Endodermal cell (in vitro differentiated cells): ENCODE results near the gene SLC25A6. TPM values are rescaled to one million over a fixed set of nuclear protein-coding genes. Genes with fewer than 3 reads are reported as not detected.
"Not testable (repeated sequence)": the region's sequence is repeated elsewhere in the genome, so short reads cannot be mapped to it uniquely, and the experiment has no call there.

Experiments
- DNase-seq: peaks from one replicate; pipeline ENCODE4 v3.0.0-alpha.2; 2017
- H3K27ac ChIP-seq: 2 replicates; pipeline ENCODE4 v1.5.1; 2013; ENCODE audit warnings: mild to moderate bottlenecking, low read depth, low read length, moderate library complexity
- H3K27me3 ChIP-seq: 2 replicates; pipeline ENCODE4 v1.6.1; 2013; ENCODE audit warnings: mild to moderate bottlenecking, low read length, moderate library complexity; ENCODE audit not compliant: insufficient read depth, control insufficient read depth, poor library complexity, severe bottlenecking
- H3K36me3 ChIP-seq: 2 replicates; pipeline ENCODE4 v1.7.0; 2013; ENCODE audit warnings: mild to moderate bottlenecking, low read length, moderate library complexity; ENCODE audit not compliant: control insufficient read depth, insufficient read depth
- H3K4me1 ChIP-seq: one replicate; pipeline ENCODE4 v1.7.0; 2013; ENCODE audit warnings: low read length; ENCODE audit not compliant: control insufficient read depth, insufficient read depth
- H3K4me3 ChIP-seq: 2 replicates; pipeline ENCODE4 v1.5.1; 2013; ENCODE audit warnings: mild to moderate bottlenecking, low read length, moderate library complexity
- H3K9ac ChIP-seq: 2 replicates; pipeline ENCODE4 v1.6.1; 2013; ENCODE audit warnings: mild to moderate bottlenecking, low read length, moderate library complexity; ENCODE audit not compliant: poor library complexity, severe bottlenecking; ENCODE audit errors: extremely low read depth
- H3K9me3 ChIP-seq: 2 replicates; pipeline ENCODE4 v1.6.1; 2013; ENCODE audit warnings: mild to moderate bottlenecking, low read length, moderate library complexity; ENCODE audit not compliant: control insufficient read depth
- H3K27ac Mint-ChIP-seq: 2 replicates; pipeline ENCODE4 v1.8.0; 2020; ENCODE audit warnings: mixed read lengths
- H3K27me3 Mint-ChIP-seq: 2 replicates; pipeline ENCODE4 v1.8.0; 2021; ENCODE audit warnings: mild to moderate bottlenecking, mixed read lengths; ENCODE audit not compliant: insufficient read depth
- H3K36me3 Mint-ChIP-seq: 2 replicates; pipeline ENCODE4 v1.8.0; 2020; ENCODE audit warnings: low read depth, mixed read lengths
- H3K4me1 Mint-ChIP-seq: 2 replicates; pipeline ENCODE4 v1.8.0; 2020; ENCODE audit warnings: mixed read lengths
- H3K4me3 Mint-ChIP-seq: 2 replicates; pipeline ENCODE4 v1.8.0; 2020; ENCODE audit warnings: mild to moderate bottlenecking, moderate library complexity, mixed read lengths
- H3K9me3 Mint-ChIP-seq: 2 replicates; pipeline ENCODE4 v1.8.0; 2020; ENCODE audit warnings: mild to moderate bottlenecking, mixed read lengths
- WGBS, 2 experiments: methylation state at CpG; one replicate each; pipeline versions ENCODE4 v1.1.5 to v1.1.7; 2013; ENCODE audit warnings: missing lambda C conversion rate in 2 of 2, mixed read lengths in 1 of 2; ENCODE audit not compliant: insufficient coverage in 1 of 2, insufficient read length in 1 of 2; 5-methylcytosine and 5-hydroxymethylcytosine counted together
- total RNA-seq, 2 donors: library from RNA; stranded (reverse); fragmentation: NEBNext Ultra II Directional in 1 of 2; extraction: Animal tissue kit (Norgen Biotek cat#: 25700) in 1 of 2; gene quantifications; 2 replicates in 1 of 2; 3 replicates in 1 of 2; pipeline ENCODE4 v1.2.1, GENCODE V29; 2021
- TF ChIP-seq, protein P1 (sequence below): fragments of 200-600 bp; sonication (generic); conservative IDR thresholded peaks from 2 replicates; pipeline ENCODE4 v1.5.0; 2021; ENCODE audit warnings: antibody characterized with exemption, mild to moderate bottlenecking

The SLC25A6 gene
- total RNA-seq, 2 donors from 2014 or later = 424 to 429 TPM

- Histone ChIP-seq H3K4me1 (no peaks in the 10 kb centered on the region), H3K9me3 (no peaks in the 10 kb centered on the region), H3K9ac (no peak overlapping the region), H3K36me3 (no peaks in the 10 kb centered on the region), H3K27ac (no peak overlapping the region), H3K27me3 (no peaks in the 10 kb centered on the region), H3K4me3 (no peak overlapping the region)
- Mint-ChIP-seq H3K9me3 (no peaks in the 10 kb centered on the region), H3K4me1 (no peaks in the 10 kb centered on the region), H3K27me3 (no peaks in the 10 kb centered on the region), H3K36me3 (peaks cover 2% of the 10 kb centered on the region), H3K4me3 (no peak overlapping the region), H3K27ac (peak overlapping the region; percentile 30)
- WGBS, 2 experiments = 85 to 87% methylated on average over 3 of the region's 4 CpGs
- TF ChIP-seq, protein P1, sequence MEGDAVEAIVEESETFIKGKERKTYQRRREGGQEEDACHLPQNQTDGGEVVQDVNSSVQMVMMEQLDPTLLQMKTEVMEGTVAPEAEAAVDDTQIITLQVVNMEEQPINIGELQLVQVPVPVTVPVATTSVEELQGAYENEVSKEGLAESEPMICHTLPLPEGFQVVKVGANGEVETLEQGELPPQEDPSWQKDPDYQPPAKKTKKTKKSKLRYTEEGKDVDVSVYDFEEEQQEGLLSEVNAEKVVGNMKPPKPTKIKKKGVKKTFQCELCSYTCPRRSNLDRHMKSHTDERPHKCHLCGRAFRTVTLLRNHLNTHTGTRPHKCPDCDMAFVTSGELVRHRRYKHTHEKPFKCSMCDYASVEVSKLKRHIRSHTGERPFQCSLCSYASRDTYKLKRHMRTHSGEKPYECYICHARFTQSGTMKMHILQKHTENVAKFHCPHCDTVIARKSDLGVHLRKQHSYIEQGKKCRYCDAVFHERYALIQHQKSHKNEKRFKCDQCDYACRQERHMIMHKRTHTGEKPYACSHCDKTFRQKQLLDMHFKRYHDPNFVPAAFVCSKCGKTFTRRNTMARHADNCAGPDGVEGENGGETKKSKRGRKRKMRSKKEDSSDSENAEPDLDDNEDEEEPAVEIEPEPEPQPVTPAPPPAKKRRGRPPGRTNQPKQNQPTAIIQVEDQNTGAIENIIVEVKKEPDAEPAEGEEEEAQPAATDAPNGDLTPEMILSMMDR = no peak
- no peak for DNase-seq
Measured at GRCh38 chrX:1368385-1368698, 23.6 kb downstream of the SLC25A6 start.

- not testable (repeated sequence) for H3K27ac Mint-ChIP-seq, H3K4me1 ChIP-seq, H3K4me1 Mint-ChIP-seq, H3K27ac ChIP-seq, H3K36me3 ChIP-seq, H3K4me3 ChIP-seq, H3K27me3 Mint-ChIP-seq, H3K4me3 Mint-ChIP-seq, H3K9me3 Mint-ChIP-seq, DNase-seq, H3K9me3 ChIP-seq, H3K9ac ChIP-seq, H3K36me3 Mint-ChIP-seq, H3K27me3 ChIP-seq
- no CpG with 5 or more reads among the region's 63 CpGs for WGBS, 2 experiments
Measured at GRCh38 chrX:1366363-1366762, 25.6 kb downstream of the SLC25A6 start.

GRCh38 chrX:1361910-1362309, 30.0 kb downstream of the SLC25A6 start:
- Mint-ChIP-seq H3K4me3 (no peak overlapping the region), H3K27ac (no peak overlapping the region), H3K36me3 (peaks cover 16% of the 10 kb centered on the region), H3K9me3 (peaks cover 9% of the 10 kb centered on the region), H3K4me1 (no peaks in the 10 kb centered on the region), H3K27me3 (no peaks in the 10 kb centered on the region)
- H3K36me3 ChIP-seq = no peaks in the 10 kb centered on the region
- no peaks in the 10 kb centered on the region for H3K27me3 ChIP-seq
- WGBS, 2 experiments = 90 to 92% methylated on average over 2 of the region's 2 CpGs
- no peak overlapping the region for H3K9ac ChIP-seq
- H3K9me3 ChIP-seq = no peaks in the 10 kb centered on the region
- no peak overlapping the region for H3K4me3 ChIP-seq
- H3K27ac ChIP-seq = no peak overlapping the region
- no peak for DNase-seq
- H3K4me1 ChIP-seq = no peaks in the 10 kb centered on the region
- TF ChIP-seq, protein P1 = no peak

DNA sequence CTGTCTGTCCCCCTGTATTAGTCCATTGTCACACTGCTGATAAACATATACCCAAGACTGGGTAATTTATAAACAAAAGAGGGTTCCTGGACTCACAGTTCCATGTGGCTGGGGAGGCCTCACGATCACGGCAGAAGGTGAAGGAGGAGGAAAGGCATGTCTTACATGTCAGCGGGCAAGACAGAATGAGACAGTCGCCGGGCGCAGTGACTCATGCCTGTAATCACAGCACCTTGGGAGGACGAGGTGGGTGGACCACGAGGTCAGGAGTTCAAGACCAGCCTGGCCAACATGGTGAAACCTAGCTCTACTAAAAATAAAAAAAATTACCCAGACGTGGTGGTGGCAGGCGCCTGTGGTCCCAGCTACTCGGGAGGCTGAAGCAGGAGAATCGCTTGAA, 30.6 kb downstream of the SLC25A6 start:
- Mint-ChIP-seq H3K27ac (no peak overlapping the region), H3K4me1 (no peaks in the 10 kb centered on the region), H3K27me3 (no peaks in the 10 kb centered on the region), H3K9me3 (peaks cover 9% of the 10 kb centered on the region), H3K36me3 (peaks cover 16% of the 10 kb centered on the region), H3K4me3 (no peak overlapping the region)
- DNase-seq = peak; percentile 55
- no peak overlapping the region for H3K27ac ChIP-seq
- no peaks in the 10 kb centered on the region for H3K36me3 ChIP-seq
- no peaks in the 10 kb centered on the region for H3K9me3 ChIP-seq
- no peaks in the 10 kb centered on the region for H3K27me3 ChIP-seq
- no peak overlapping the region for H3K9ac ChIP-seq
- no peak overlapping the region for H3K4me3 ChIP-seq
- no peaks in the 10 kb centered on the region for H3K4me1 ChIP-seq
- TF ChIP-seq, protein P1 = no peak
- WGBS, 2 experiments = 85 to 94% methylated on average over 8 to 12 of the region's 12 CpGs
